ENCODE measurements around the gene RHBDF1.
"Not testable (repeated sequence)": the region's sequence is repeated elsewhere in the genome, so short reads cannot be mapped to it uniquely, and the experiment has no call there.

DNA sequence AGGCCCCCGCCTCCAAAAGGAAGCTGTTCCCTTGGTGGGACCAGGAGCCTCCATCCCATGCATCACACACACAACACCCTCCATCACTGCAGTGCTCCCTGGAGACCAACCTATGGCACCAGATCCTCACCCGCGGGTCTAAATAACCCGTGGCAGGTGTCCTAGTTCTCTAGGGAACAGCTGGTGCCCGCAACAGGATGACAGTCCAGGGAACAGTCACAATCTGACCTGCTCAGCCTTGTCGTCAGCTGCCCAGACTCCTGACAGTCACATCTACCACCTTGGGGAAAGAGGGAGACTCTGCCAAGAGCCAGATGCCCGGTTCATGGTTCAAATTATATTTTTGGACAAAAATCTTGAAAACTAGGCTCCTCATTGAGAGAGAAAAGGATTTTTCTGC lies 41.8 kb downstream of the RHBDF1 start:
- not testable (repeated sequence) for TF ChIP-seq POLR2AphosphoS5 (IDR thresholded peaks at IDR 0.05; ENCODE audit: low read depth, low read length); PAX5 (IDR thresholded peaks at IDR 0.05; ENCODE audit: insufficient read depth, low read length, severe bottlenecking); POLR2A (IDR thresholded peaks at IDR 0.05; ENCODE audit: low read depth, low read length); TAF1 (IDR thresholded peaks at IDR 0.05; ENCODE audit: low read depth, low read length); SPI1 (IDR thresholded peaks at IDR 0.05; ENCODE audit: low read depth, low read length); POU2F2 (IDR thresholded peaks at IDR 0.05; ENCODE audit: low read depth, low read length)
